ENCODE data around the gene MAPK8IP3.

DNA sequence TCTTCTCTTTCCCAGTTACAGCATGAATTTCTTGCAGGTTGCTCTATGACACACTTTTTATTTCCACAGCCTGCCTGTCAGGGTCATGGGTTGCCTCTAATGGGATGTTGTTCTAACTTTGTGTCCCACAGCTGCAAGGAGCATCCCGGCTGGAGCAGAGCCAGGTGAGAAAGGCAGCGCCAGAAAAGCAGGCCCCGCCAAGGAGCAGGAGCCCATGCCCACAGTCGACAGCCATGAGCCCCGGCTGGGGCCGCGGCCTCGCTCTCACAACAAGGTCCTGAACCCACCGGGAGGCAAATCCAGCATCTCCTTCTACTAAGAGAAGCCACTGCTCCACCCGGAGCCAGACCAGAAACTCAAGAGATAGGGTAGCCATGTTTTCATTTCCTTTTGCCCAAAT lies 7.3 kb upstream of the MAPK8IP3 start:
- TF ChIP-seq CREB1 (IDR thresholded peaks at IDR 0.05; ENCODE audit: low read depth) = no peak
- no peak for TF ChIP-seq TAF1 (IDR thresholded peaks at IDR 0.05; ENCODE audit: low read depth)
- no peak for TF ChIP-seq EP300 (IDR thresholded peaks at IDR 0.05; ENCODE audit: borderline replicate concordance)
- TF ChIP-seq YY1 (IDR thresholded peaks at IDR 0.05; ENCODE audit: low read depth) = no peak
- TF ChIP-seq CEBPB (IDR thresholded peaks at IDR 0.05) = no peak
- no peak for TF ChIP-seq TEAD4 (IDR thresholded peaks at IDR 0.05)
- TF ChIP-seq, protein P1, sequence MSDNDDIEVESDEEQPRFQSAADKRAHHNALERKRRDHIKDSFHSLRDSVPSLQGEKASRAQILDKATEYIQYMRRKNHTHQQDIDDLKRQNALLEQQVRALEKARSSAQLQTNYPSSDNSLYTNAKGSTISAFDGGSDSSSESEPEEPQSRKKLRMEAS (IDR thresholded peaks at IDR 0.05) = no peak
- TF ChIP-seq NFIC (IDR thresholded peaks at IDR 0.05) = no peak
- TF ChIP-seq EGR1 (IDR thresholded peaks at IDR 0.05) = no peak
